NCI-H2227 treated with DMSO at 0.1 percent for 48 hours (cell line): ENCODE data around the gene SBK3.
"Not testable (repeated sequence)": the region's sequence is repeated elsewhere in the genome, so short reads cannot be mapped to it uniquely, and the experiment has no call there.

Experiments used
- DNase-seq: peaks from one replicate; lab custom pipeline; 2025; lab: John Stamatoyannopoulos, UW

Gene SBK3

GRCh38 chr19:55573929-55574328 lies 28.6 kb upstream of the SBK3 start:
- DNase-seq, result not testable (repeated sequence)

- not testable (repeated sequence) for DNase-seq
These were observed 24.1 kb upstream of the SBK3 start for GRCh38 chr19:55569477-55569876.

GRCh38 chr19:55567708-55568328 lies 22.5 kb upstream of the SBK3 start:
- DNase-seq, result no peak

DNA sequence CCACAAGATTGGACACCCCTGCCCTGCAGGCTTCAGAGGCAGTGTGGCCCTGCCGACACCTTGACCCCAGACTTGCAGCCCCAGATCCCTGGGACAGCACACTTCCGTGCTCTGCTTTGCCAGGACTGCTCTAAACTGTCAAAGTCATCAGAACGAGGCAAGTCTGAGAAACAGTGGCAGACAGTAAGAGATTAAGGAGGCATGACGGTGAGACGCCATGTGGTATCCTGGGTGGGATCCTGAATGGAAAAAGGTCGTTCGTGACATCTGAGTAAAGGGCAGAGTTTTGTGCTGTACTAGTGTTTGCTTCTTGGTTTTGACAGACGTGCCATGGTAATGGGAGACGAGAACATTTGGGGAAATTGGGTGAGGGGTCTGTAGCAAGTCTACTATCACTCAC lies 21.5 kb upstream of the SBK3 start:
- no peak for DNase-seq

GRCh38 chr19:55563261-55563690 lies 17.9 kb upstream of the SBK3 start:
- peak; percentile 87 for DNase-seq

- DNase-seq, result no peak
These were observed 14.3 kb upstream of the SBK3 start for GRCh38 chr19:55559684-55560083.

- no peak for DNase-seq
These were observed 9.4 kb upstream of the SBK3 start for GRCh38 chr19:55554741-55555152.

GRCh38 chr19:55554302-55554701 lies 9.0 kb upstream of the SBK3 start:
- DNase-seq, result no peak

DNA sequence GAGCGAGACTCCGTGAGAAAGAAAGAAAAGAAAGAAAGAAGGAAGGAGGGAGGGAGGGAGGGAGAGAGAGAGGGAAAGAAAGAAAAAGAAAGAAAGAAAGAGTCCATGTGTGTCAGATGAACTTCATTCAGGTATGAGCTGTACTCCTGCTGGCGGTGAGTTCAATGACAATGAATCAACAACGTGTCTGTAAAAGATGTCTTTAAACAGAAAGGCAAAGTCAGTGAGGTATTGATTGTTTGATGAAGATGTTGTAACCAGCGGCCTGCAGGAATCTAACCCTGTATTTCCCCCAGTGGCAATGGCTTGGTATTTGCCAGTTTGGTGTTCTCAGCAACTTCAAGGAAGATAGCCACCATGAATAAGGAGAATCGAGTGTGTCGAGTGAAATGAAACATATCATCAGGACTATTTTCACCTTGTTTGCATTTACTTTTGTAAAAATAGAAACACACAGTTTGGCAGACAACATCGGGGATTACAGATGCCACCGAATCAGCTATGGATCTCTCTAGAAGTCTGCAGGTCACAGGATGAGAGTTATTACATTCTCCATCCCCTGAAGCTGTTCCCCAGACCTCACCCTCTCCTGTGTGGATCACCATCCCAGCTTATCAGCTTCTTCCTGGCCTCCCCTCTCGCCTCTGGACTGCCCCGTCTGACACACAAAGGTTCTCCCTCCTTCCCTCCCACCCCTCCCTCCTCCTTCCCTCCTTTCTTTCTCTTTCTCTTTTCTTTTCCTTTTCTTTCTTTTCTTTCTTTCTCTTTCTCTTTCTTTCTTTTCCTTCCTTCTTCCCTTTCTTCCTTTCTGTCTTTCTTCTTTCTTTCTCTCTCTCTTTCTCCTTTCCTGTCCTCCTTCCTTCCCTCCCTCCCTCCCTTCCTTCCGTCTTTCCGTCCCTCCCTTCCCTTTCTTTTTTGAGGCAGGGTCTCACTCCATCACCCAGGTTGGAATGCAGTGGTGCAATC lies 8.2 kb upstream of the SBK3 start:
- no peak for DNase-seq

DNA sequence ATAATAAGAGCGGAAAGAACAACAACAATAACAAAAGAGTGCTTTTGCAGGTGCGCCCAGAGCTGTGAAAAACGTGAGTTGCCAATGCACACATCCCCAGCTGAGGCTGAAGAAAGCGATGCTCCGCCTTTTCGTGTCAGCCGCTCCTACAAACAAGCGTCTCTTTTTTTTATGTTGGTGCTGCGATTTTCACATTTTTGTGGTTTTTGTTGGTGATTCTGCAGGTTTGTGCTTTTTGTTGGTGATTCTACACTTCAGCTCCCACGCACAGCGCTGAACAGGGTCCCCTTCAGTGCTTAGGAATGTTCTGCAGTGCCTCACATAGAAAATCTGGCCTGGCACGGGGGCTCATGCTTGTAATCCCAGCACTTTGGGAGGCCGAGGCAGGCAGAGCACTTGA lies 7.3 kb upstream of the SBK3 start:
- DNase-seq, result no peak

GRCh38 chr19:55552206-55552605 lies 6.9 kb upstream of the SBK3 start:
- no peak for DNase-seq

- DNase-seq, result no peak
These were observed 4.9 kb upstream of the SBK3 start for GRCh38 chr19:55550321-55550650.

GRCh38 chr19:55549500-55550320 lies 4.4 kb upstream of the SBK3 start:
- peak; percentile 72 for DNase-seq

GRCh38 chr19:55546822-55547614 lies 1.7 kb upstream of the SBK3 start:
- no peak for DNase-seq

DNA sequence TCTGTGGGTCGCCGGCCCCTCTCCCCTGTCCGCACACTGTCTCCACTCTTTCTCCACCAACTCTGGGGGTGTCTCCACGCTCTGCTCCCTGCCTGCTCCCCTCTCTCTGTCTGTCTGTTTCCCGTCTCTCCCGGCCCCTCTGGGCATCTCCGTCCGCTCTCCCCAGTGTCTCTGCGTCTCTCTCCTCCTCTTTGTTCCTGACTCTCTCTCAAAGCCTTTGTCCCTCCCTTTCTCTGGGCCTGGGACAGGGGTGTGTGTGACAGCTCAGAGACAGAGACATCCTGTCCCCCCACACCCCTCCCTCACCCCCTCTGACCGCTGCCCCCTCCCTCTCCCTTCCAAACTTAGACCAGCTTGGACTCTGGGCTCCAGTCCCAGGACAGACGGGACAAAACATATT lies 668 bp upstream of the SBK3 start:
- DNase-seq, result no peak

DNA sequence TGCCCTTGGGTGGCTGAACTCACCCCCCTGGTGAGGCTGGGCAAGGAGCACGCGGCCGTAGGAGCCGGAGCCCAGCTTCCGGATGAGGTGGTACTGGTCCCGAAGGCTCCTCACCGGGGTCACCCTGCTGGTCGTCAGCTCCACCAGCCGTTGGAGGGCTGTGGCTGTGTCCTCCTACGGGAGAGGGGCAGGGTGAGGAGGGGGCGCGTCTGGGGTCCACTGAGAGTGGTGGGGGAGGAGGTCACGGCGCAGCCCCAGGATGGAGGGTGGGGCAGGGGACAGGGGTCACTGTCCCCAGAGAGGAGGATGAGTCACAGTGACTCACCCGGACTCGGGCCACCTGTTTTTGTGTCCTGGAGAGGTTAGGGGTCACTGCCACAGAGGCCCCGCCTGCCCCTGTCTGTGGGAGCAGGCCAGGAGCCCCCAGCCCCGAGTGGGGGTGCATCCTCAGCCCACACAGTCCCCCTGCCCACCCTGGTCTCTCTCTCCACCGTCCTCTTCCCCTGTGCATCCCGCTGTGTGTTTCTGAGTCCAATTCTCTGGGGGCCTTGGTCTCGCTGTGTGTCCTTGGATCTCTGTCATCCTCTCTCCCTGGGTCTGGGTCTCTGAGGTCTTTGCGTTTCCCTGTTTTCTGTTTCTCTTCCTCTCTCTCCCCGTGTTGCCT lies 435 bp downstream of the SBK3 start:
- DNase-seq, result no peak

DNA sequence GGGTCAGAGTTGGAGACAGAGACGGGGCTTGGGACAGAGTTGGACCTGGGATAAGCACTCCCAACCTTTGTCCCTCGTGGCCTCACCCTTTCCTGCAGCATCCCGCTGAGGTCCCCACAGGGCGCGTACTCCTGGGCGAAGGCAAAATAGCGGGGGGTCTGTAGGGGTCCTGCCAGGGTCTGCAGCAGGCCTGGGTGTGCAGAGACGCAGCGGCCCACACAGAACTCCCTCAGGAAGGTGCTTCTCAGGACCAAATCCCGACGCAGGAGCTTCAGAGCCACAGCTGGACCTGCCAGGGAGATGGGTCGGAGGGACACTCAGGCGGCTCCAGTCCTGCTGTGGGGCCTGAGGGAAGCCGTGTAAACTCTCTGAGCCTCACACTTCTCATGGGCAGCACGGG lies 1.3 kb downstream of the SBK3 start:
- DNase-seq, result no peak

DNA sequence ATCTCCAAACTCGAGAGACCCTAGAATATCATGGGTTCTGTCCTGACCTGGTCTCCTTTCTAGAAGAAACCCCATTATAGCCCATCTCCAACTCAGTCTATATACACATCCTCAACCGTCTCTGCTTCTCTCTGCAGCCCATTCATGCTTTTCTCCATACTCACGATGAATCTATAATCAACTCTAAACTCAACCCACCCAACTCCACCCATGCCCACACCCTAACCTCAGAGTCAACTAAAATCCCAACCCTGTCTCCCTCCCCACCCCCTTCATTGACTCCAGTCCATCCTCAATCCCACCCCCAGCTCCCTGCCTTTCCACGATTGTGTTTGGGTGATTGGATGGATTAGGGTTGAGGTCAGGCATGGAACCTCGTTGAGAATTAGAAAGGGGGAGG lies 1.8 kb downstream of the SBK3 start:
- no peak for DNase-seq

- no peak for DNase-seq
These were observed 3.0 kb downstream of the SBK3 start for GRCh38 chr19:55542292-55542855.

DNA sequence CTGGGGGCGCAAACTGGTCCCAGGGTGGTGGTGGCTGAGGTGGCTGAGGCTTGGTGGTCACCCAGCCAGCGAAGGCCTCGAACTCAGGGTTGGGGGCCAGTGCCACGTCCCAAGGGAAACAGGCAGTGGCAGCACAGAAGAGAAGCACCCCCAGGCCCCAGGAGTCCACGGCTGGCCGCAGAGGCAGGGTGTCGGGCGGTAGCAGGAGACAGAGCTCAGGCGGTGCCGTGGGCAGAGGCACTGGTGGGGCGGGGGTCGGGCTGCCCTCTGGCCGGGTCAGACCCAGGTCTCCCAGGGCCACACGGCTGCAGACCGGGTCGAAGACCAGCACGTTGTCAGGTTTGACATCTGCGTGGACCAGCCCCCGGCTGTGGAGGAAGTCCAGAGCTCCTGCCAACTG lies 4.3 kb downstream of the SBK3 start:
- DNase-seq, result no peak

DNA sequence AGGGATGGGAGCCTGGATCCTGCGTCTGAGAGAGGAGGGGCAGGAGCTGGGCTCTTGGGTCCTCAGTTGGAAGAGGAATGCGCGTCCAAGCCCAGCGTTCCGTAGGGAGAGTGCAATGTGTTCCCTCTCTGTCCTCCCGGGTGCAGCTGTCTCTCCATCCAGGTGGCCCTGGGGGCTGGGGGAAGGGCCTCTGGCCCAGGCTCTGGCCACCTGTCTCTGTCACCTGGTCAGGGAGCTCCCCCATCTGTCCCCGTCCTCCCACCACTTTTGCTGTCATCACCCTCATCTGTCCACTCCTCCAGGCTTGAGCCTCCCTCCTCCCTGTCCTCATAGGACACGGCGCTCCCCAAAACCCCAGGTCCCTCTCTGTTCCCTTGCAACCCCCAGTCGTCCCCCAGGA lies 4.7 kb downstream of the SBK3 start:
- no peak for DNase-seq
